ENCODE measurements around the gene ALDOB.
A peak's percentile ranks its signal among the peaks of the same experiment; 100 is the strongest.

The ALDOB gene

DNA sequence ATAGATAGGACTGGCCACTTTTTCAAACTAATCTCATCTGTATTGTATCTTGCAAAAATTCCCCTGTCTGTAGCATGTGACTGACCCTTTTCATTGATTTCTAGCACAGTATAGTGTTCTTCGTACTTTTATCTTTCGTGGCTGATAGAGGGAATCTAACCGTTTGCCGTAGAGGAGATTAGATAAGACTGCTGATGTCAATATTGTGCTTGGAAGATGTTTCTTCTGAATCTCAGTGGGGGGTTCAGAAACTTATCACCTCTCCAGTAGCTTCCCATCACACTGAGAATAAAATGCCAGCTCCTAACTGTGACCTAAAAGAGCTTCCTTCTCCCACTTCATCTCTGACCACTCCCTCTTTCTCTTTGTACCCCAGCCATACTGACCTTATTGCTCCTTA, 25.4 kb upstream of the ALDOB start:
- DNase-seq = no peak
- in situ Hi-C loops (cut with HindIII; ENCODE audit: low pct_ligation_motif_present, low pct_unique_long_range_greater_than_20kb, low sequenced_read_pairs) = no loop called here

DNA sequence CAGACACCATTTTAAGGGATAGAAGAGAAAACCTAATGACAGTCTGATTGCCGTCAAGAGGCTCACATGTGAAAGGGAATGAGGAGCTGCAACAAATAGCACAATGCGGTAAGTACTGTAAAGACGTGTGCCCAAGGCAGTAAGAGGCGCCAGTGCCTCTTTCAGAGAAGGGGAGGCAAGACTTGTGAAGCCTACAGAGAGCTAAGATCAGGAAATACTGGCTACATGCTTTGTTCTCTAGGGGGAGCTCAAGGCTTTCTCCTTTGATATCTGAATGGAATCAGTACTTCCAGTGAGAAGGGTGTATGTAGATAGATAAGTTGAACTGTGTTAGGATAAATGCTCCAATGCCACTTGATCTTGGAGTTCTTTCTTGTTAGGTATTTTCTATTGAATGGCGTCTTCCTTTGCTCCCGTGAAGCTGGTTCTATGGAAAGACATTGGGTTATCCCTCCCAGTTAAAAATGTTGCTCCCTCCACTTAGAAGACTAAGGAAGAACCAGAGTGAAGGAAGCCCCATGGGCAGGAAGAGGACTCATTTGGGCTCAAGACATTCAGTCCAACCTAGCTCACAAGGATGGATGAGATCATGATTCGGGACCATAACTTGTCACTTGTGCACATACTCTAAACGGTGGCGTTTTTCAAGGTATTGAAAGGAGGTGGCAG, 23.5 kb upstream of the ALDOB start:
- DNase-seq = peak; percentile 81
- in situ Hi-C loops (cut with HindIII; ENCODE audit: low pct_ligation_motif_present, low pct_unique_long_range_greater_than_20kb, low sequenced_read_pairs) = no loop called here

DNA sequence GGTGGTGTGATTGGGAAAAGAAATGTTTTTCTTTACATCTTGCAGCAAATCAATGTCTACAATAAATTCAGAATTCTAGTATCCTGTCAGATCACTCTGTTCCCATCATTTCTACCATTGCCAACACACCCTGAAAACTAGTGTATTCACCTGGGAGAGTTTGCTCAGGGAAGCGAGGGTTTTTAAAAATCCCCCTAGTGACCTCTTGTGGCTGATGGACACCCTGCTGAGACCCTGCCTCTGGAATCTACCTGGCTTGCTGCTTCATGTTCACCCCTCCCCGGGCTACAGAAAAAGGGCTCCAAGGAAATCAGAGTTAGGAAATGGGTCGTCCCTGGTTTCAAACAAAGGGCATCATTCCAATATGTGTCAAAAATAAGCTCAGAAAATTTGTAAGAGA, 21.4 kb upstream of the ALDOB start:
- no peak for DNase-seq
- in situ Hi-C loops (cut with HindIII; ENCODE audit: low pct_ligation_motif_present, low pct_unique_long_range_greater_than_20kb, low sequenced_read_pairs) = no loop called here

GRCh38 chr9:101455656-101456240, 20.2 kb upstream of the ALDOB start:
- in situ Hi-C loops (cut with HindIII; ENCODE audit: low pct_ligation_motif_present, low pct_unique_long_range_greater_than_20kb, low sequenced_read_pairs) = no loop called here
- no peak for DNase-seq

DNA sequence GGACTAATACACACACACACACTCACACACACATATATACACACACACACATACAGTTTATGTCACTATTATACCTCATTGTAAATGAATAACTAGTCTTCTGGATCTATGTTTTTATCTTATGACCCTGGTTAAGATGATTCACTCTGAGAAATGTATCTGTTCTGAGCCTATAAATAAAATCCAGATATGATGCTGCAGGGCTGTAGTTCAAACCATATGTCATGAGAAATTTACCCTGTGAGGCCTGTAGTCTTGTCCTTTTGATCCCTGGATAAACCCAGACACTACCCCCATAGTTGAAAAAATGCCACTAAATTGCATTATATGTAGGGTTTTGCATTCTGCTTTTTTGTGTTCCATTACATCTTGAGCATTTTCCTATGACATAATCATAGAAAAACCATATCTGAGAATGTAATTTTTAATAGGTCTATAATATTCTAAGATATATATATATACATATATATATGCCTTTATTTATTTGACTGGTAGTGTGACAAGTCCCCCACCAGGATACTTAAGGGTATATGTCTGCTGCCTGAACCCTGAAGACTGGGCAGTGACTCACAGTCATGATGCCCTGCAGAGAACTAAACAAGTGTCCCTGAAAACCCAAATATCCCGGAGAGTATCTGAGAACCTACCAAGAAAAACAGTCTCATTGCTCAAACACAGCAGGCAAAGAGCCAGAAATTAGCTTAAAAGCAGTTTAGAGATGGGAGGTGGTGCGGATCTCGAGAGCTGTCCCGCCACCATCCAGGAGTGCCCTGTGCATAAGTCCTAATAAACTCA, 18.4 kb upstream of the ALDOB start:
- DNase-seq = no peak
- in situ Hi-C loops (cut with HindIII; ENCODE audit: low pct_ligation_motif_present, low pct_unique_long_range_greater_than_20kb, low sequenced_read_pairs) = no loop called here

DNA sequence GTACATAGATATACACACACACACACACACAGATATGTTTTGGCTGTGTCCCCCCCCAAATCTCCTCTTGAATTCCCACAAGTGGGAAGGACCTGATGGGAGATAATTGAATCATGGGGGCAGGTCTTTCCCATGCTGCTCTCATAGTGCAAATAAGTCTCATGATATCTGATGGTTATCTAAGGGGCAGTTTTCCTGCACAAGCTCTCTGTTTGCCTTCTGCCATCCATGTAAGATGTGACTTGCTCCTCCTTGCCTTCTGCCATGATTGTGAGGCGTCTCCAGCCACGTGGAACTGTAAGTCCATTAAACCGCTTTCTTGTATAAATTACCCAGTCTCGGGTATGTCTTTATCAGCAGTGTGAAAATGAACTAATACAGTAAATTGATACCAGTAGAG, 15.9 kb upstream of the ALDOB start:
- DNase-seq = no peak
- in situ Hi-C loops (cut with HindIII; ENCODE audit: low pct_ligation_motif_present, low pct_unique_long_range_greater_than_20kb, low sequenced_read_pairs) = no loop called here

- in situ Hi-C loops (cut with HindIII; ENCODE audit: low pct_ligation_motif_present, low pct_unique_long_range_greater_than_20kb, low sequenced_read_pairs) = no loop called here
These were observed 15.4 kb upstream of the ALDOB start for GRCh38 chr9:101450931-101451330.

GRCh38 chr9:101449071-101449721, 13.6 kb upstream of the ALDOB start:
- peak; percentile 74 for DNase-seq
- in situ Hi-C loops (cut with HindIII; ENCODE audit: low pct_ligation_motif_present, low pct_unique_long_range_greater_than_20kb, low sequenced_read_pairs) = no loop called here

More at GRCh38 chr9:101450931-101451330, 15.4 kb upstream of the ALDOB start:
- no peak for DNase-seq

- in situ Hi-C loops (cut with HindIII; ENCODE audit: low pct_ligation_motif_present, low pct_unique_long_range_greater_than_20kb, low sequenced_read_pairs) = no loop called here
These were observed 13.1 kb upstream of the ALDOB start for GRCh38 chr9:101448680-101449070.

GRCh38 chr9:101446732-101447131, 11.2 kb upstream of the ALDOB start:
- in situ Hi-C loops (cut with HindIII; ENCODE audit: low pct_ligation_motif_present, low pct_unique_long_range_greater_than_20kb, low sequenced_read_pairs) = no loop called here

More at GRCh38 chr9:101448680-101449070, 13.1 kb upstream of the ALDOB start:
- peak; percentile 17 for DNase-seq

DNA sequence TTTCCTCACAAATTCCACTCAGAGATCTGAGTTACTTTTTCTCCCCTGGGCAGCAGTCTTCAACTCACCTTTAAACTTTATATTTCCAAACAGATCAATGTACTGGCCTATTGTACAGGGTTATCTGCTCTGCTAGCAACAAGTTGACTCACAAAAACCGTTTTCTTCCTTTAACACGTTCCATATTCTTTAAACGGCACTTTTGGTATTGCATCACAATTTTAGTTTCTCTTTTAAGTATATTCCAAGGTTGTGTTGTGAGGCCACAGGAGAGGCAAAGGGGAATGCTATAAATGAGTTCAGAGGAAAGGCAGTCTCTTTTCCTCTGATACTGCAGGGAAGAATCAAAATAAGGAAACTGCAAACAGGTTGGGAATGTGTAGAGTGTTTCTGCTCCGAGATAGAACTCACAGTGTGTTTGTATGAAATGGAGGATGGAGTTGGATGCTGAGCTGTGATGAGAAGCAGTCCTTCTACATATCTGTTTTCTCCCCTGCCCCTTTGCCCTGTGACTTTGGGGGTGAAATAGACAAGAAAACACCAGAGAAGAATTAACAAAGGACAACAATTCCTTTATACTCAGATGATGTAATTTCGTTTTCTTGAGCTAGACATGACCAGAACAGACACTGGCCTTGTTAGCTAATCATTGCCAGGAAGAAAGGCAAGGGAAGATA, 9.9 kb upstream of the ALDOB start:
- in situ Hi-C loops (cut with HindIII; ENCODE audit: low pct_ligation_motif_present, low pct_unique_long_range_greater_than_20kb, low sequenced_read_pairs) = no loop called here

More at GRCh38 chr9:101446732-101447131, 11.2 kb upstream of the ALDOB start:
- no peak for DNase-seq

DNA sequence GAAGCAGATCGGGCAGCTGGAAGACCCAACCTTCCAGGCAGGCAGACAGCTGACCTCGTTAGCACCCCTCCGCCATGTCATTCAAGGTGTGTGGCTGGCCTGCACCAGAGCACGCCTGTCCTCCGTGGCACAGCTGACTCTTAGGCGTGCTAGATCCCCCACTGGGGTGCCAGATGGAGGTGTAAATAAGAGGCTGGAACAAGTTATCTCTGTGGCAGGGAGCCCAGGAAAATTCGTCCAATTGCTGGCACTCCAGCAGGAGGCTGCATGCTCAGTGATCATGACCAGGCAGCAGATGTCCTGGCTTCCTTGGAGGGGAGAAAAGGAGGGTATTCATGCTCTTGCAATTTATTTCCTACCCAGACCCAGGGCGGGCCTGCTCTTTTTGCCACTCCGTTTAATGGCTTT, 7.8 kb upstream of the ALDOB start:
- in situ Hi-C loops (cut with HindIII; ENCODE audit: low pct_ligation_motif_present, low pct_unique_long_range_greater_than_20kb, low sequenced_read_pairs) = no loop called here
- DNase-seq = no peak

More for the DNA sequence above, 9.9 kb upstream of the ALDOB start:
- peak; percentile 29 for DNase-seq

DNA sequence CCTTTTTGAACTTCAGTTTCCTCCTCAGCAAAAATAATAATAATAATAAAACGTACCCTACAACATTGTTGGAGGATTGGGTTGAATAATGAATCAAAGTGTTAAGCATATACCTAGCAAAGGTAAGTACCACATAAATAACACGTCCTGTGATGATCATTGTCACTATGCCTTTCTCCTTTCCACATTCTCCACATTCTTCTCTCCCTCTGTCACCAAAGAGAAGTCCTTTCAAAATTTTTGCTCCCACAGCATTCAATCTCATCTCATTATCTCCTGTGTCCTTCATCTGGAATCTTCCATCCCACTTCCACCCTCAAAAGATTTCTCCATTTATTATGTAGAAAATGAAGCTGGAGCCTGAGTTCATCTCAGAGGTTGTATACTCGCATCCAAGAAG, 7.2 kb upstream of the ALDOB start:
- in situ Hi-C loops (cut with HindIII; ENCODE audit: low pct_ligation_motif_present, low pct_unique_long_range_greater_than_20kb, low sequenced_read_pairs) = no loop called here
- no peak for DNase-seq

DNA sequence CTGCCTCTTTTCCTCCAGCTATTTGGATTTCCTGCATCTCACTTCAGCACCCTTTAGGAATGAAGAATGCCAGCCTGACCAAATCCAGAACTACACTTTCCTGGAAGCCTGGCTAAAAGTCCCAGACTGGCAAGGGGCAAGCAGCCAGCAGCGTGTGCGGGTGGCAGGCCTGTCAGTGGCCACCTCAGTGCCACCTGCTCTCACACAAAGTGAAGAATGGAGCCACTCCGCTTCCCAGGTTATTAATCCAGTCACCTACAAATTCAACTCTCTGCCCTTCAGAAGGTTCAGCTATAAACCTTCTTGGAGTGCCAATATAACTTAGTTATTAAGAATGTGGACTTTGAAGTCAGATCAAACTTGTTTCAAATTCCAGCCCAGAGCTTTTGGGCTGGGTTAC, 6.7 kb upstream of the ALDOB start:
- DNase-seq = no peak
- in situ Hi-C loops (cut with HindIII; ENCODE audit: low pct_ligation_motif_present, low pct_unique_long_range_greater_than_20kb, low sequenced_read_pairs) = no loop called here

- in situ Hi-C loops (cut with HindIII; ENCODE audit: low pct_ligation_motif_present, low pct_unique_long_range_greater_than_20kb, low sequenced_read_pairs) = no loop called here
- DNase-seq = no peak
These were observed 5.2 kb upstream of the ALDOB start for GRCh38 chr9:101440714-101441230.

GRCh38 chr9:101438523-101438922, 2.9 kb upstream of the ALDOB start:
- in situ Hi-C loops (cut with HindIII; ENCODE audit: low pct_ligation_motif_present, low pct_unique_long_range_greater_than_20kb, low sequenced_read_pairs) = no loop called here
- DNase-seq = no peak

- no peak for DNase-seq
These were observed 2.2 kb upstream of the ALDOB start for GRCh38 chr9:101437806-101438232.

DNA sequence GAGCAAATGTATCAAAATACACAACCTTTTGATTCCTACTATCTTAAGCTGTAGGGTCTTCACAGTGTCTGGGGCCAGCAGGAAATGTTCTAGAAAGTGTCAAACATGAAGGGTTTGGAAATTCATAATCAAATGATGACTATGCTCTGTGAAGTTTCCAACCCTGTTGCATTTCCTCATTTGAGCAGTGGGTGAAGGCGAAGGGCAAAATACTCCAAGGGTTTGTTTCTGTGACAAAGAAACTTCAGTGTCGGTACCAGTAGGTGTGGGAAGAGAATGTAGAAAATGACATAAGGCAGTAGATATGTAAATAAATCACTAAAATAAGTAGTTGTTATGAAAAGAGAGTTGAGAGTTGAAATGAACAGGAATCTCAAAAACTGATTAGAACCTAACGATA, 576 bp downstream of the ALDOB start:
- no peak for DNase-seq
- in situ Hi-C loops (cut with HindIII; ENCODE audit: low pct_ligation_motif_present, low pct_unique_long_range_greater_than_20kb, low sequenced_read_pairs) = no loop called here

More at GRCh38 chr9:101437806-101438232, 2.2 kb upstream of the ALDOB start:
- in situ Hi-C loops (cut with HindIII; ENCODE audit: low pct_ligation_motif_present, low pct_unique_long_range_greater_than_20kb, low sequenced_read_pairs) = no loop called here
